ENCODE measurements around the gene PPP6R2.

GRCh38 chr22:50452649-50453048 lies 109.5 kb downstream of the PPP6R2 start:
- TF ChIP-seq POLR2A (IDR thresholded peaks at IDR 0.05) (no peak), CTCF (IDR thresholded peaks at IDR 0.05) (no peak)
